K562 (cell line): Measurements from ENCODE around the gene MBP. TPM values are rescaled to one million over a fixed set of nuclear protein-coding genes. Genes with fewer than 3 reads are reported as not detected.

ENCODE experiments used
- ATAC-seq: fragments of 200-7000 bp; cut with Tn5 transposase; 3 replicates; pipeline ENCODE4 v1.9.1; 2020; ENCODE audit warnings: moderate library complexity
- BruUV-seq: library from RNA; stranded (reverse); fragments of 400-500 nt; replicated peaks from 2 replicates; lab custom pipeline; 2021; lab: Mats Ljungman, UMichigan
- CTCF ChIA-PET: fragments of 300-600 bp; formaldehyde crosslinking; extraction: SDS; loops from one replicate; lab custom pipeline; 2021; ENCODE audit warnings: low intra/inter-chr PET ratio; lab: Yijun Ruan, JAX
- POLR2A ChIA-PET: fragments of 300-600, 350-650 bp; sonication (Branson Sonifier 250); formaldehyde crosslinking; extraction: SDS; loops from one replicate; lab custom pipeline; 2021; ENCODE audit warnings: antibody characterized with exemption, inconsistent platforms; lab: Yijun Ruan, JAX
- DNase-seq, 4 experiments: peaks; one replicate each; pipeline versions ENCODE4 v3.0.0 to v3.0.0-alpha.2; 2011 to 2018; ENCODE audit warnings: low spot score in 3 of 4, mixed read lengths in 3 of 4; ENCODE audit errors: extremely low read depth in 1 of 4
- FAIRE-seq: peaks from 2 replicates; lab custom pipeline; 2011; peaks lifted over from hg19 to GRCh38; lab: Jason Lieb, UNC
- H2AFZ ChIP-seq: 2 replicates; pipeline ENCODE4 v1.6.0; 2011; ENCODE audit warnings: low read depth, low read length, control low read depth, inconsistent platforms
- H3K27ac ChIP-seq: fragments of 200-600 bp; 3 replicates; pipeline ENCODE4 v1.8.0; 2011; ENCODE audit warnings: low read depth, mild to moderate bottlenecking, control low read depth, inconsistent platforms, low read length, moderate library complexity, mixed read lengths; ENCODE audit errors: extremely low read depth
- H3K27me3 ChIP-seq, 2 experiments: fragments of 300-600 bp in 1 of 2; 2 replicates in 1 of 2; 3 replicates in 1 of 2; pipeline versions ENCODE4 v1.6.0 to v1.8.0; 2011; ENCODE audit warnings: inconsistent platforms in 2 of 2, low read length in 2 of 2, mild to moderate bottlenecking in 1 of 2, mixed read lengths in 1 of 2, moderate library complexity in 1 of 2; ENCODE audit not compliant: control insufficient read depth in 2 of 2, insufficient read depth in 2 of 2
- H3K36me3 ChIP-seq: fragments of 300-600 bp; 3 replicates; pipeline ENCODE4 v1.8.0; 2011; ENCODE audit warnings: mild to moderate bottlenecking, low read length, inconsistent platforms; ENCODE audit not compliant: control insufficient read depth, insufficient read depth
- H3K4me1 ChIP-seq, 2 experiments: fragments of 200-600 bp in 1 of 2; replicated peaks in 1 of 2; 2 replicates in 1 of 2; 3 replicates in 1 of 2; pipeline versions ENCODE4 v1.5.1 to v1.8.0; 2011; ENCODE audit warnings: inconsistent platforms in 2 of 2, low read length in 2 of 2, mild to moderate bottlenecking in 1 of 2, mixed read lengths in 1 of 2, moderate library complexity in 1 of 2; ENCODE audit not compliant: control insufficient read depth in 2 of 2, insufficient read depth in 2 of 2
- H3K4me2 ChIP-seq: 2 replicates; pipeline ENCODE4 v1.6.1; 2011; ENCODE audit warnings: low read length, control low read depth, inconsistent platforms, mixed read lengths; ENCODE audit not compliant: insufficient read depth
- H3K4me3 ChIP-seq: fragments of 200-600 bp; sonication (generic), shearing (Covaris generic); 2 replicates; pipeline ENCODE4 v1.5.1; 2016; ENCODE audit warnings: control low read depth, inconsistent platforms
- H3K79me2 ChIP-seq: fragments of 200-600 bp; 3 replicates; pipeline ENCODE4 v1.8.0; 2011; ENCODE audit warnings: low read length, inconsistent platforms; ENCODE audit not compliant: control insufficient read depth, insufficient read depth
- H3K9ac ChIP-seq, 2 experiments: 2 replicates each; pipeline versions ENCODE4 v1.6.0 to v1.6.1; 2011; ENCODE audit warnings: low read depth in 2 of 2, low read length in 2 of 2, control low read depth in 1 of 2, inconsistent platforms in 1 of 2, mild to moderate bottlenecking in 1 of 2, mixed read lengths in 1 of 2; ENCODE audit not compliant: insufficient read depth in 1 of 2
- H3K9me1 ChIP-seq: one replicate; pipeline ENCODE4 v1.6.0; 2011; ENCODE audit warnings: inconsistent platforms, mild to moderate bottlenecking, low read length, moderate library complexity; ENCODE audit not compliant: control insufficient read depth, insufficient read depth
- H3K9me3 ChIP-seq: replicated peaks from 2 replicates; pipeline ENCODE4 v1.5.1; 2011; ENCODE audit warnings: low read depth, low read length, inconsistent platforms; ENCODE audit not compliant: control insufficient read depth, insufficient read depth
- H4K20me1 ChIP-seq: replicated peaks from 2 replicates; pipeline ENCODE4 v1.6.1; 2011; ENCODE audit warnings: low read length, inconsistent platforms, mixed read lengths; ENCODE audit not compliant: control insufficient read depth, insufficient read depth
- HNRNPL ChIP-seq: fragments of 200-400 bp; formaldehyde crosslinking; IDR thresholded peaks from 2 replicates; pipeline ENCODE4 v1.6.1; 2017; ENCODE audit warnings: low read depth, mild to moderate bottlenecking, low read length
- MYNN ChIP-seq, 2 experiments: sonication (generic); formaldehyde crosslinking in 1 of 2; IDR thresholded peaks; 2 replicates each; pipeline versions ENCODE4 v1.5.0 to v1.6.1; 2016 to 2020; ENCODE audit warnings: antibody characterized with exemption in 1 of 2, missing genetic modification reagents in 1 of 2
- YY1 ChIP-seq, 3 experiments: IDR thresholded peaks; 2 replicates each; pipeline ENCODE4 v1.6.1; 2011; ENCODE audit warnings: low read length in 2 of 3, mild to moderate bottlenecking in 2 of 3, moderate library complexity in 2 of 3, borderline replicate concordance in 1 of 3, control low read depth in 1 of 3, low read depth in 1 of 3; ENCODE audit not compliant: insufficient read depth in 3 of 3, insufficient replicate concordance in 2 of 3, control insufficient read depth in 1 of 3, insufficient read length in 1 of 3; ENCODE audit errors: extremely low read depth in 1 of 3
- ZFPM2 ChIP-seq: fragments of 250-450 bp; sonication (Bioruptor Pico); IDR thresholded peaks from 2 replicates; pipeline ENCODE4 v1.5.1; 2022; ENCODE audit warnings: mild to moderate bottlenecking
- WGBS: fragments of 100-300 bp; shearing (Covaris generic); methylation state at CpG from one replicate; pipeline ENCODE4 v1.1.6; 2016; ENCODE audit warnings: low coverage, mixed read lengths; ENCODE audit not compliant: insufficient coverage; ENCODE audit errors: missing lambda C conversion rate; 5-methylcytosine and 5-hydroxymethylcytosine counted together
- in situ Hi-C: fragments of 300-500 bp; cut with MboI; formaldehyde crosslinking; loops from 4 replicates; pipeline ENCODE4 v1.15.0; 2018; ENCODE audit warnings: inconsistent platforms, mixed read lengths
- intact Hi-C: fragments of 100-400 bp; cut with micrococcal nuclease; formaldehyde crosslinking; loops from 2 replicates; pipeline ENCODE4 v1.14.2; 2022
- polyA plus RNA-seq, 8 experiments: library from polyadenylated mRNA; depleted of rRNA in 4 of 8; stranded (reverse) in 5 of 8; unstranded in 3 of 8; fragments of >200 nt; fragmentation: Nextera tagmentation in 2 of 8; fragmentation: Illumina TruSeq in 1 of 8; extraction: Ambion mirVana in 2 of 8; extraction: Trizol in 1 of 8; gene quantifications; 2 replicates each; pipeline versions ENCODE4 v1.2.1 to v1.2.3, GENCODE V29; 2011 to 2014; ENCODE audit warnings: inconsistent platforms in 1 of 8, missing spikeins in 1 of 8
- total RNA-seq, 7 experiments: library from RNA; depleted of rRNA in 6 of 7; stranded (reverse); fragments of >200 nt in 6 of 7; fragmentation: Illumina TruSeq in 2 of 7; extraction: Trizol in 2 of 7; gene quantifications; 2 replicates each; pipeline versions ENCODE4 v1.2.1 to v1.2.3, GENCODE V29; 2011 to 2021; ENCODE audit warnings: low replicate concordance in 1 of 7
- TF ChIP-seq, protein P1 (sequence below): fragments of 450-650 bp; IDR thresholded peaks from 2 replicates; pipeline ENCODE4 v1.6.1; 2016; ENCODE audit warnings: antibody characterized with exemption
- TF ChIP-seq, protein P2 (sequence below): fragments of 250-450 bp; sonication (Bioruptor Pico); IDR thresholded peaks from 2 replicates; pipeline ENCODE4 v1.5.0; 2021; ENCODE audit warnings: mild to moderate bottlenecking, borderline replicate concordance

Gene MBP
- total and polyA plus RNA-seq, 9 of the 15 experiments (the other 6 are each of a cell fraction or from before 2014, with no cell fraction given) = 0.09 TPM; not detected in 8

DNA sequence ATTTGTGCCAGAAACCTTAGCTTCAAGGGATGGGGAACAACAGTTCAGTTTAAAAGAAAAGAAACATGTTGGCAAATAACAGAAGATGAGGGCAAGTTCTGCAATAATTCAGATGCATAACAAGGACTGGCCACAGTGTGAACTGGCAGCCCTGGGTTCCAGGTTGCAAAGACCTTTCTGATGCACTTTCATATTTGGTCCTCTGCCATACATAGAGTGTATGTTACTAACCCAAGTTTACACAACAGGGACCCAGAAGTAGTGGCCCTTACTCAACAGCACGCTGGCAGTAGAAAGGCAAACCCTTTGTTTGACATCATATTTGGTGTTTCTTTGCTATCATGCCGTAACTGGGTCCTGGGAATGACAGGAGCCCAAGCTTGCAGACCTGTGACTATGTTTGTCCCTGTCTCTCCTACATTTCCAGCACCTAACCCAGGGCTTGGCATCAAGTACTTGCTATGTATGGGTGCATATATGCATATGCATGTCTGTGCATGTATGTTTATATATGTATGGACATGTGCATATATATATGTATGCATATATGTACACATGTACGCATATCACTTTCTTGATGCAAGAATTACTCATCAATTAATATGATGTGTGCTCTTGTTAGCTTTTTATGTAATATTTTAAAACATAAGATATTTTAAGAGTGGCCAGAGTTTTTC, 94.3 kb downstream of the MBP start:
- H3K4me3 ChIP-seq = no peak overlapping the region
- no peaks in the 10 kb centered on the region for H4K20me1 ChIP-seq
- intact Hi-C loops = no loop called here
- no peak overlapping the region for H3K9ac ChIP-seq
- H3K4me2 ChIP-seq = no peak overlapping the region
- no peak overlapping the region for H2AFZ ChIP-seq
- no peak overlapping the region for H3K27ac ChIP-seq
- H3K9me3 ChIP-seq = no peaks in the 10 kb centered on the region
- DNase-seq (no peak), ATAC-seq (no peak), FAIRE-seq (no peak)
- TF ChIP-seq YY1 (IDR thresholded peaks at IDR 0.05; ENCODE audit: borderline replicate concordance in 1 of 3, control insufficient read depth in 1 of 3, extremely low read depth in 1 of 3, insufficient read depth in 3 of 3, insufficient read length in 1 of 3, insufficient replicate concordance in 2 of 3, low read depth in 1 of 3, low read length in 2 of 3) = no peak
- no peak for TF ChIP-seq MYNN (IDR thresholded peaks at IDR 0.05)
- no peak for TF ChIP-seq MYNN (CRISPR knock-in tag; IDR thresholded peaks at IDR 0.05)
- H3K9me1 ChIP-seq = no peaks in the 10 kb centered on the region
- H3K79me2 ChIP-seq = no peaks in the 10 kb centered on the region
- H3K4me1 ChIP-seq = no peaks in the 10 kb centered on the region
- ChIA-PET CTCF (no interaction called here), POLR2A (no interaction called here)
- no TSS peak for BruUV-seq
- in situ Hi-C loops = no loop called here
- no peaks in the 10 kb centered on the region for H3K36me3 ChIP-seq
- H3K27me3 ChIP-seq = peaks cover 0 to 1% of the 10 kb centered on the region in 2 experiments; a peak in 2 of 5 replicates
- 0% methylated on average over 3 of the region's 3 CpGs for WGBS

DNA sequence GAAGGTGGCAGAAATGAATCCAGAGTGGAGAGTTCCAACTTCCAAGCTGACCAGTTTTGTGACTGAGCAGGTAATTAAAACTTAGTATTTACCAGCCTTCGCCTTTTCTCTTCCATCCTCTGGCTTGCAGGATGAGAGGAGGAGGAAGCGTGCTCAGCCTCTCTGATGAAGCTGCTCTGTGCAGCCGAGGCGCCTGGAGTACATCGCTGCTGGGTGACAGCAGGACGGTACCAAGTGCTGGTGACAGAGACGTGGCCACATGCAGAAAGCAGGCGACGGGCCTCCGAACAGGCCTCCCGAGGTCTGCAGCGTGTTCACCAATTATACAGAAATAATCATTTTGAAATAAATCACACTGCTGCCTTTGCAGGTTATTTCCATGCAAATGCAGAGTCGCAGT, 95.0 kb downstream of the MBP start:
- CTCF ChIA-PET = no interaction called here
- POLR2A ChIA-PET = no interaction called here
- no peaks in the 10 kb centered on the region for H3K9me3 ChIP-seq

More for the DNA sequence above, 95.0 kb downstream of the MBP start:
- Histone ChIP-seq H3K9me1 (no peaks in the 10 kb centered on the region), H3K79me2 (no peaks in the 10 kb centered on the region), H3K4me1 (no peaks in the 10 kb centered on the region), H3K27ac (no peak overlapping the region), H2AFZ (no peak overlapping the region), H3K9ac (no peak overlapping the region; a peak in 1 of 4 replicates), H3K36me3 (no peaks in the 10 kb centered on the region), H4K20me1 (no peaks in the 10 kb centered on the region), H3K4me3 (no peak overlapping the region), H3K27me3 (no peaks in the 10 kb centered on the region), H3K4me2 (no peak overlapping the region)
- intact Hi-C loops = no loop called here
- WGBS = 0% methylated on average over 11 of the region's 13 CpGs
- TF ChIP-seq ZFPM2 (no peak), HNRNPL (no peak)
- TF ChIP-seq, protein P1, sequence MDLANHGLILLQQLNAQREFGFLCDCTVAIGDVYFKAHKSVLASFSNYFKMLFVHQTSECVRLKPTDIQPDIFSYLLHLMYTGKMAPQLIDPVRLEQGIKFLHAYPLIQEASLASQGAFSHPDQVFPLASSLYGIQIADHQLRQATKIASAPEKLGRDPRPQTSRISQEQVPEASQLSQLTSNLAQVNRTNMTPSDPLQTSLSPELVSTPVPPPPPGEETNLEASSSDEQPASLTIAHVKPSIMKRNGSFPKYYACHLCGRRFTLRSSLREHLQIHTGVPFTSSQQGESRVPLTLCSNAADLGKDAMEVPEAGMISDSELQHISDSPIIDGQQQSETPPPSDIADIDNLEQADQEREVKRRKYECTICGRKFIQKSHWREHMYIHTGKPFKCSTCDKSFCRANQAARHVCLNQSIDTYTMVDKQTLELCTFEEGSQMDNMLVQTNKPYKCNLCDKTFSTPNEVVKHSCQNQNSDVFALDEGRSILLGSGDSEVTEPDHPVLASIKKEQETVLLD = no peak
- TF ChIP-seq, protein P2, sequence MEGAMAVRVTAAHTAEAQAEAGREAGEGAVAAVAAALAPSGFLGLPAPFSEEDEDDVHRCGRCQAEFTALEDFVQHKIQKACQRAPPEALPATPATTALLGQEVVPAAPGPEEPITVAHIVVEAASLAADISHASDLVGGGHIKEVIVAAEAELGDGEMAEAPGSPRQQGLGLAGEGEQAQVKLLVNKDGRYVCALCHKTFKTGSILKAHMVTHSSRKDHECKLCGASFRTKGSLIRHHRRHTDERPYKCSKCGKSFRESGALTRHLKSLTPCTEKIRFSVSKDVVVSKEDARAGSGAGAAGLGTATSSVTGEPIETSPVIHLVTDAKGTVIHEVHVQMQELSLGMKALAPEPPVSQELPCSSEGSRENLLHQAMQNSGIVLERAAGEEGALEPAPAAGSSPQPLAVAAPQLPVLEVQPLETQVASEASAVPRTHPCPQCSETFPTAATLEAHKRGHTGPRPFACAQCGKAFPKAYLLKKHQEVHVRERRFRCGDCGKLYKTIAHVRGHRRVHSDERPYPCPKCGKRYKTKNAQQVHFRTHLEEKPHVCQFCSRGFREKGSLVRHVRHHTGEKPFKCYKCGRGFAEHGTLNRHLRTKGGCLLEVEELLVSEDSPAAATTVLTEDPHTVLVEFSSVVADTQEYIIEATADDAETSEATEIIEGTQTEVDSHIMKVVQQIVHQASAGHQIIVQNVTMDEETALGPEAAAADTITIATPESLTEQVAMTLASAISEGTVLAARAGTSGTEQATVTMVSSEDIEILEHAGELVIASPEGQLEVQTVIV = no peak
- no peak for ATAC-seq
- BruUV-seq = no TSS peak
- FAIRE-seq = no peak
- DNase-seq = no peak
- in situ Hi-C loops = no loop called here
